HG03432 (cell line): ENCODE measurements around the gene UCK1.

ENCODE experiments used
- ATAC-seq: cut with Tn5 transposase; IDR thresholded peaks from one replicate; pipeline ENCODE4 v1.9.1; 2021; ENCODE audit warnings: mild to moderate bottlenecking, moderate library complexity; ENCODE audit not compliant: unreplicated experiment

UCK1 gene

GRCh38 chr9:131478421-131478868 is 52.6 kb downstream of the UCK1 start:
- no peak for ATAC-seq

- ATAC-seq = no peak
These were observed 53.1 kb downstream of the UCK1 start for GRCh38 chr9:131477816-131478419.

- no peak for ATAC-seq
These were observed 53.7 kb downstream of the UCK1 start for GRCh38 chr9:131477367-131477766.

GRCh38 chr9:131476777-131477345 is 54.2 kb downstream of the UCK1 start:
- ATAC-seq = no peak

GRCh38 chr9:131475956-131476776 is 54.9 kb downstream of the UCK1 start:
- ATAC-seq = no peak

- no peak for ATAC-seq
These were observed 55.7 kb downstream of the UCK1 start for GRCh38 chr9:131475111-131475955.

- no peak for ATAC-seq
These were observed 56.4 kb downstream of the UCK1 start for GRCh38 chr9:131474711-131475110.

GRCh38 chr9:131473891-131474290 is 57.2 kb downstream of the UCK1 start:
- ATAC-seq = no peak
